ENCODE measurements around the gene FBXW8. TPM values are rescaled to one million over a fixed set of nuclear protein-coding genes. Genes with fewer than 3 reads are reported as not detected.

The FBXW8 gene
- total RNA-seq, 1 experiment from 2014 or later, result 15.3 TPM

GRCh38 chr12:116906285-116906684 lies 4.5 kb upstream of the FBXW8 start:
- H4K5ac ChIP-seq (ENCODE audit: insufficient read length, low read depth, low read length), result no peak overlapping the region
- no peaks in the 10 kb centered on the region for H3K4me1 ChIP-seq (ENCODE audit: insufficient read depth, low read length)
- no peak overlapping the region for H3K27ac ChIP-seq (ENCODE audit: insufficient read length, low read depth, low read length)

More at GRCh38 chr12:116906285-116906684, 4.5 kb upstream of the FBXW8 start:
- H2BK120ac ChIP-seq (ENCODE audit: low read depth, low read length, poor library complexity, severe bottlenecking), result no peak overlapping the region
- H4K91ac ChIP-seq (ENCODE audit: insufficient read length, low read depth, low read length), result no peak overlapping the region
- H2AK5ac ChIP-seq (ENCODE audit: insufficient read length, low read length), result no peak overlapping the region
- no peaks in the 10 kb centered on the region for H3K23me2 ChIP-seq (ENCODE audit: insufficient read length, low read depth, low read length, poor library complexity, severe bottlenecking)
- no peak overlapping the region for H3K14ac ChIP-seq (ENCODE audit: insufficient read depth, low read length)
- WGBS (ENCODE audit: extremely low coverage, insufficient read length, low lambda C conversion rate), result no CpG with 5 or more reads among the region's 4 CpGs
- Mint-ChIP-seq H3K36me3 (ENCODE audit: insufficient read depth in 1 of 3, low read depth in 3 of 3) (no peaks in the 10 kb centered on the region), H3K27me3 (ENCODE audit: low read depth) (peaks cover 19% of the 10 kb centered on the region), H3K4me1 (peaks cover 6 to 13% of the 10 kb centered on the region in 2 experiments; a peak in 3 of 4 replicates), H3K27ac (no peak overlapping the region), H3K9me3 (peaks cover 0 to 3% of the 10 kb centered on the region in 2 experiments; a peak in 1 of 5 replicates), H3K4me3 (no peak overlapping the region)
- no peak overlapping the region for H3K56ac ChIP-seq (ENCODE audit: insufficient read length, low read depth, low read length)
- no peak overlapping the region for H2BK15ac ChIP-seq (ENCODE audit: low read depth, low read length)
- H3K79me2 ChIP-seq (ENCODE audit: insufficient read depth, low read length), result no peaks in the 10 kb centered on the region
- no peak for TF ChIP-seq CTCF (conservative IDR thresholded peaks at IDR 0.05)
- no peak overlapping the region for H3K18ac ChIP-seq (ENCODE audit: insufficient read length, low read depth, low read length)
- no peaks in the 10 kb centered on the region for H3K79me1 ChIP-seq (ENCODE audit: insufficient read depth, low read depth, low read length, poor library complexity, severe bottlenecking)
- no peak overlapping the region for H3T11ph ChIP-seq (ENCODE audit: low read length)
- H2BK20ac ChIP-seq (ENCODE audit: low read depth, low read length, poor library complexity, severe bottlenecking), result no peak overlapping the region
- no peak overlapping the region for H2BK5ac ChIP-seq (ENCODE audit: insufficient read length, low read length)
- no peak overlapping the region for H3K9ac ChIP-seq (ENCODE audit: extremely low read depth, insufficient read length, low read length)
- no peak overlapping the region for H3K23ac ChIP-seq (ENCODE audit: insufficient read length, low read depth, low read length)
- no peak for DNase-seq
- H3K27me3 ChIP-seq (ENCODE audit: insufficient read depth, low read length), result no peaks in the 10 kb centered on the region
- H4K8ac ChIP-seq (replicated peaks; ENCODE audit: insufficient read length, low read depth, low read length), result no peak overlapping the region
- H4K20me1 ChIP-seq (ENCODE audit: control insufficient read depth, insufficient read depth, insufficient read length), result no peaks in the 10 kb centered on the region
- no peak overlapping the region for H3K4me2 ChIP-seq (ENCODE audit: insufficient read depth, insufficient read length, low read length)
- no peak overlapping the region for H2AFZ ChIP-seq (ENCODE audit: low read length)
- no peak overlapping the region for H3K4ac ChIP-seq (ENCODE audit: low read depth, low read length)
- no peaks in the 10 kb centered on the region for H3K9me3 ChIP-seq (ENCODE audit: control insufficient read depth, low read depth, low read length)
- no peak overlapping the region for H2BK12ac ChIP-seq (ENCODE audit: insufficient read length, low read depth, low read length)
